SU-DHL-6 (cell line): ENCODE results near the gene SMC6.

ENCODE experiments used
- H2AFZ ChIP-seq: fragments of 200-600 bp; sonication (generic); 2 replicates; pipeline ENCODE4 v1.6.1; 2014; ENCODE audit warnings: low read depth, mild to moderate bottlenecking, moderate library complexity, mixed read lengths, antibody characterized with exemption, low read length; ENCODE audit not compliant: severe bottlenecking
- H3F3A ChIP-seq: fragments of 200-600 bp; shearing (Covaris generic); 2 replicates; pipeline ENCODE4 v1.6.0; 2016; ENCODE audit warnings: antibody characterized with exemption, mild to moderate bottlenecking; ENCODE audit not compliant: insufficient read depth
- H3K27ac ChIP-seq: fragments of 200-600 bp; sonication (generic); 2 replicates; pipeline ENCODE4 v1.5.1; 2016; ENCODE audit warnings: low read depth, mild to moderate bottlenecking, low read length, moderate library complexity, mixed read lengths
- H3K27me3 ChIP-seq: fragments of 200-600 bp; sonication (generic), shearing (Covaris generic); 2 replicates; pipeline ENCODE4 v1.6.0; 2014; ENCODE audit warnings: mild to moderate bottlenecking, low read length
- H3K36me3 ChIP-seq: fragments of 200-600 bp; sonication (generic); 2 replicates; pipeline ENCODE4 v1.6.1; 2014; ENCODE audit warnings: mild to moderate bottlenecking, low read length, mixed read lengths
- H3K4me2 ChIP-seq: fragments of 300-600, 200-600 bp; shearing (Covaris generic), sonication (generic); 2 replicates; pipeline ENCODE4 v1.6.0; 2014; ENCODE audit warnings: low read length, low read depth, mild to moderate bottlenecking; ENCODE audit not compliant: poor library complexity, severe bottlenecking
- H3K4me3 ChIP-seq: fragments of 200-600 bp; sonication (generic); 2 replicates; pipeline ENCODE4 v1.5.1; 2014; ENCODE audit warnings: antibody characterized with exemption, low read length, mild to moderate bottlenecking, mixed read lengths; ENCODE audit not compliant: insufficient read depth, poor library complexity, severe bottlenecking
- H3K79me2 ChIP-seq: fragments of 200-600 bp; sonication (generic); 2 replicates; pipeline ENCODE4 v1.6.1; 2014; ENCODE audit warnings: mild to moderate bottlenecking, low read length, moderate library complexity; ENCODE audit not compliant: insufficient read depth
- H3K9ac ChIP-seq: fragments of 200-600 bp; sonication (generic); 2 replicates; pipeline ENCODE4 v1.7.0; 2014; ENCODE audit warnings: mild to moderate bottlenecking, low read length
- H3K9me2 ChIP-seq: fragments of 200-600 bp; sonication (generic); replicated peaks from 2 replicates; pipeline ENCODE4 v1.6.1; 2014; ENCODE audit warnings: low read length; ENCODE audit not compliant: insufficient read depth
- H3K9me3 ChIP-seq: fragments of 200-600 bp; sonication (generic); 2 replicates; pipeline ENCODE4 v1.6.1; 2014; ENCODE audit warnings: low read length, mixed read lengths; ENCODE audit not compliant: insufficient read depth
- H4K20me1 ChIP-seq: fragments of 200-600 bp; sonication (generic); 2 replicates; pipeline ENCODE4 v1.6.1; 2014; ENCODE audit warnings: low read depth, mild to moderate bottlenecking, antibody characterized with exemption, low read length, moderate library complexity, mixed read lengths
- CTCF ChIP-seq: fragments of 200-600 bp; sonication (generic); IDR thresholded peaks from one replicate; pipeline ENCODE4 v1.5.1; 2017; ENCODE audit warnings: antibody characterized with exemption, mild to moderate bottlenecking, low read length, moderate library complexity; ENCODE audit not compliant: insufficient read depth, poor library complexity, severe bottlenecking
- EZH2phosphoT487 ChIP-seq: fragments of 200-600 bp; sonication (generic), shearing (Covaris generic); conservative IDR thresholded peaks from 2 replicates; pipeline ENCODE4 v1.6.1; 2018; ENCODE audit warnings: mild to moderate bottlenecking, antibody characterized with exemption, low read length, moderate library complexity, mixed read lengths

SMC6 gene

GRCh38 chr2:17660219-17660618 lies 93.4 kb downstream of the SMC6 start:
- no peak overlapping the region for H2AFZ ChIP-seq
- TF ChIP-seq CTCF (no peak), EZH2phosphoT487 (no peak)
- no peak overlapping the region for H3K9ac ChIP-seq
- H3K27me3 ChIP-seq: no peaks in the 10 kb centered on the region
- peaks cover 13% of the 10 kb centered on the region for H3K36me3 ChIP-seq
- no peaks in the 10 kb centered on the region for H3K9me2 ChIP-seq
- no peak overlapping the region for H3K27ac ChIP-seq
- H3K4me3 ChIP-seq: no peak overlapping the region
- H3F3A ChIP-seq: no peaks in the 10 kb centered on the region
- H3K4me2 ChIP-seq: no peak overlapping the region
- H3K9me3 ChIP-seq: no peaks in the 10 kb centered on the region
- H3K79me2 ChIP-seq: no peaks in the 10 kb centered on the region
- no peaks in the 10 kb centered on the region for H4K20me1 ChIP-seq

- H3K27ac ChIP-seq: no peak overlapping the region
- H3K9me2 ChIP-seq: no peaks in the 10 kb centered on the region
- H3K9ac ChIP-seq: no peak overlapping the region
These were observed 95.3 kb downstream of the SMC6 start for GRCh38 chr2:17658251-17658843.

GRCh38 chr2:17657759-17658158 lies 95.9 kb downstream of the SMC6 start:
- no peak overlapping the region for H2AFZ ChIP-seq
- no peaks in the 10 kb centered on the region for H3K9me2 ChIP-seq
- H3K36me3 ChIP-seq: 0 out of 2 replicates have a peak, but pooled peaks cover 2% of the 10 kb centered on the region
- H3F3A ChIP-seq: no peaks in the 10 kb centered on the region
- H3K27me3 ChIP-seq: no peaks in the 10 kb centered on the region
- H3K27ac ChIP-seq: no peak overlapping the region
- H3K4me3 ChIP-seq: no peak overlapping the region
- H3K9ac ChIP-seq: no peak overlapping the region
- H3K4me2 ChIP-seq: no peak overlapping the region
- TF ChIP-seq EZH2phosphoT487 (no peak), CTCF (no peak)
- H3K79me2 ChIP-seq: no peaks in the 10 kb centered on the region
- no peaks in the 10 kb centered on the region for H4K20me1 ChIP-seq
- H3K9me3 ChIP-seq: no peaks in the 10 kb centered on the region

More at GRCh38 chr2:17658251-17658843, 95.3 kb downstream of the SMC6 start:
- TF ChIP-seq EZH2phosphoT487: no peak
- TF ChIP-seq CTCF: no peak
- Histone ChIP-seq H2AFZ (no peak overlapping the region), H3K4me3 (no peak overlapping the region), H4K20me1 (no peaks in the 10 kb centered on the region), H3K9me3 (no peaks in the 10 kb centered on the region), H3K27me3 (no peaks in the 10 kb centered on the region), H3K79me2 (no peaks in the 10 kb centered on the region), H3K36me3 (0 out of 2 replicates have a peak, but pooled peaks cover 2% of the 10 kb centered on the region), H3F3A (no peaks in the 10 kb centered on the region), H3K4me2 (no peak overlapping the region)
